ENCODE results near the gene TAGLN.

The TAGLN gene

DNA sequence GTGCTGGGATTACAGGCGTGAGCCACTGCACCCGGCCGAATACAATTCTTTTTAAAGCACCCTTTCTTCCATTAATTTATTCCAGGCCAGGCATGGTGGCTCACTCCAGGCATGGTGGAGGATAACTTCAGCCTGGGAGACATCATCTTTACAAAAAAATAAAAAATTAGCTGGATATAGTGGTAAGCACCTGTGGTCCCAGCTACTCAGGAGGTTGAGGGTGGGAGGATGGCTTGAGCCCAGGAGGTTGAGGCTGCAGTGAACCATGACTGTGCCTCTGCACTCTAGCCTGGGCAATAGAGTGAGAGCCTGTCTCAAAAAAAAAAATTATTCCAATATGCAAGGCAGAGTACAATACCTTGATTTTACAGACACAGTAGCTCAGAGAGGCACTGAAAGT lies 11.4 kb downstream of the TAGLN start:
- no peak for FAIRE-seq
- DNase-seq (ENCODE audit: insufficient read length, low spot score) = no peak
- TF ChIP-seq POLR2A (IDR thresholded peaks at IDR 0.05; ENCODE audit: low read depth, low read length) = no peak
- no peak for TF ChIP-seq POLR2AphosphoS5 (IDR thresholded peaks at IDR 0.05; ENCODE audit: low read depth, low read length)
- no peak for TF ChIP-seq TAF1 (IDR thresholded peaks at IDR 0.05; ENCODE audit: low read depth, low read length)
- no peak for TF ChIP-seq POU2F2 (IDR thresholded peaks at IDR 0.05; ENCODE audit: low read depth, low read length)
- no peak for TF ChIP-seq PAX5 (IDR thresholded peaks at IDR 0.05; ENCODE audit: insufficient read depth, low read length, severe bottlenecking)
- TF ChIP-seq SPI1 (IDR thresholded peaks at IDR 0.05; ENCODE audit: low read depth, low read length) = no peak

DNA sequence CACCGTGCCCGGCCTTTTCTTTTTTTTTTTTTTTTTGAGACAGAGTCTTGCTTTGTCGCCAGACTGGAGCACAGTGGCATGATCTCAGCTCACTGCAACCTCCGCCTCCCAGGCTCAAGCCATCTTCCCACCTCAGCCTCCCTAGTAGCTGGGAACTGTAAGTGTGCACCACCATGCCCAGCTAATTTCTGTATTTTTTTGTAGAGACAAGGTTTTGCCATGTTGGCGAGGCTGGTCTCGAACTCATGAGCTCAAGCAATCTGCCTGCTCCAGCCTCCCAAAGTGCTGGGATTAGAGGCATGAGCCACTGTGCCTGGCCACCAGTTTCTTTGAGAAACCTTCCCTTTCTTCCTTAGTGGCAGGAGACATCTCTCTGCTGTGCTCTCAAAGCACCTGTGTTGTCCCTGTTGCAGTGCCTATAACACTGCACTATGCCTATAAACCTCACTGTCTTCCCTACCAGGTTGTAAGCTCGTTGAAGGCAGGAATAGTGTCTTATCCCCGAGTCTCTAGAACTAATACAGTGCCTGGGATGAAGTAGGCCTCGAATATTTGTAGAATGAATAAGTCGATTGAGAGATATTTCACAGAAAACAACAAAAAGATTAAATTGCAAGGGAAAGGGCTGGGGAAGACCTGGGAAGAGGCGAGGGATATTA lies 13.7 kb downstream of the TAGLN start:
- no peak for DNase-seq (ENCODE audit: insufficient read length, low spot score)
- TF ChIP-seq TAF1 (IDR thresholded peaks at IDR 0.05; ENCODE audit: low read depth, low read length) = no peak
- no peak for TF ChIP-seq PAX5 (IDR thresholded peaks at IDR 0.05; ENCODE audit: insufficient read depth, low read length, severe bottlenecking)
- no peak for TF ChIP-seq SPI1 (IDR thresholded peaks at IDR 0.05; ENCODE audit: low read depth, low read length)
- no peak for TF ChIP-seq POLR2A (IDR thresholded peaks at IDR 0.05; ENCODE audit: low read depth, low read length)
- no peak for TF ChIP-seq POU2F2 (IDR thresholded peaks at IDR 0.05; ENCODE audit: low read depth, low read length)
- no peak for TF ChIP-seq POLR2AphosphoS5 (IDR thresholded peaks at IDR 0.05; ENCODE audit: low read depth, low read length)
- no peak for FAIRE-seq

DNA sequence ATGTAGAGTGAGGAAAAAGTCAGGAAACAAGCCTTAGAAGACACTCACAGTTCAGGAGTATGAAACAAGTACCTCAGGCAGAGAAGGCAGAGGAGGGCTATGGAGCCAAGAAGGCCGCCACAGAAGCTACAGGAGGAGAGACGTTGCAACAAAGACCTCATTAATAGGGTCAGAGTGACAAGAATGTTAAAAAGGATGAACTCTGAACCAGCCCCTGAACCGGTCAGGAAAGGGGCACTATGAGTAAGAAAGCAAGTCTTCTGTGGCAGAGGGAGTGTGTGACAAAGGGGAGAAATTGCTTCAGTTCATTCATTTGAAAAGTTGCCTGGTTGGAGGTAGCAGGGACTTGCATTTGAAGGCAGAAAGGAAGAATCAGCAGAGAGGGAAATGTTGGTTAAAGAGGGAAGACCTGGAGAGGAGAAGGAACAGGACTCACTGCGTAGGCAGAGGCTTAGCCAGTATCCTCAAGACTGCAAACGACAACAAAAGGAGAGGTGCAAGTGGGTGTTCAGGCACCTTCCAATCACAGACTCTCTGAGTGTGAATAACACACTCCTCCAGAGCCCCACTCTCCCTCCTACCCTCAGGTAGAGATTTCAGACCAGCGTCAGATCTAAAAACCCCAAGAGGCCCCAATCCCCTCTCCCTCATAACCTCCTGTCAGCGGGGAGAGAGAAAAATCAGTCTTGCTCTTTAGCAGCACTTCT lies 15.4 kb downstream of the TAGLN start:
- FAIRE-seq (no peak), DNase-seq (ENCODE audit: insufficient read length, low spot score) (no peak)
- TF ChIP-seq POLR2A (IDR thresholded peaks at IDR 0.05; ENCODE audit: low read depth, low read length) (no peak), POLR2AphosphoS5 (IDR thresholded peaks at IDR 0.05; ENCODE audit: low read depth, low read length) (no peak), POU2F2 (IDR thresholded peaks at IDR 0.05; ENCODE audit: low read depth, low read length) (no peak), SPI1 (IDR thresholded peaks at IDR 0.05; ENCODE audit: low read depth, low read length) (no peak), TAF1 (IDR thresholded peaks at IDR 0.05; ENCODE audit: low read depth, low read length) (no peak), PAX5 (IDR thresholded peaks at IDR 0.05; ENCODE audit: insufficient read depth, low read length, severe bottlenecking) (no peak)

DNA sequence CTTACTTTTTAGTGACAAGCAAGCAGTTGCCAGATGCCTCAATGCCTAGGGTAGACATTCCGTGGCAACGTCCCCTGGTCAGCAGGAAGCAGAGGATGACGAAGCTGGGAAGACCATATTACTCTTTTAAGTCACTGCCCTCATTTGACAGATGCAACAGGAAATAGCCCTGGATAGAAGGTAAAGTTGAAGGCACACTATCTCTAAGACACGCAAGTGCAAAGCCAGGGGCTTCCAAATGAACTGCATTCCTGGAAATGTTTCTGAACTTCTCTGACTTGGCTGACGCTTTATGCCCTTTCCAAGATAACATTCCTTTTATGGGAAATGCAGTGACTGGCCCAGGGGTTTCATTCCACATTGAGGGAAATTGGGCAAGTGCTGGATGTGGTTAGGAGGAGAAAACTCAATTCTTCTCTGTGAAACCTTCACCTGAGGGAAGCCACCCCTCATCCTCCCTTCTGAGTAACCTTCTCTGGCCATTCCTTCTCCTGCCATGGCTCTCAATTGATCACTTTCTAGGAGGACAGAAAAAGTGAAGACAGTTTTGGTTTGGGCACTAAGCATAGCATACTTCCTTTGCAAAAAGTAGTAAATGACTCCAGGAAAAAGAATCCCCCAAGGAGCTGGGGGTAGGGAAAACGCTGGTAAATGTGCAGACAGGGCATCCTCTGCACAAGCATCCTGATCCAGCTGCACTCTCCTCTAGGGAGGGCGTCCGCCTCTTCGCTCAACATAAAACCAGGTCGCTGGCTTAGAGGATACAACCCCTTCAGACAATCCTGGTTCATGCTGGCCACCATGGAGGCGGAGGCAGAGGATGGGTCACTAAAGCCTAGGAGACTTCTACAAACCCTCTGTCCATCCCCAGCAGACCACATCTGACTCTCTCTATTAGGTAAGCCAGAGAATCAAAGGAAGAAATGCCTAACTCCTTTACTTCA lies 18.2 kb downstream of the TAGLN start:
- no peak for TF ChIP-seq SPI1 (IDR thresholded peaks at IDR 0.05; ENCODE audit: low read depth, low read length)
- TF ChIP-seq POU2F2 (IDR thresholded peaks at IDR 0.05; ENCODE audit: low read depth, low read length) = no peak
- TF ChIP-seq POLR2A (IDR thresholded peaks at IDR 0.05; ENCODE audit: low read depth, low read length) = no peak
- no peak for TF ChIP-seq PAX5 (IDR thresholded peaks at IDR 0.05; ENCODE audit: insufficient read depth, low read length, severe bottlenecking)
- no peak for TF ChIP-seq POLR2AphosphoS5 (IDR thresholded peaks at IDR 0.05; ENCODE audit: low read depth, low read length)
- no peak for DNase-seq (ENCODE audit: insufficient read length, low spot score)
- FAIRE-seq = no peak

DNA sequence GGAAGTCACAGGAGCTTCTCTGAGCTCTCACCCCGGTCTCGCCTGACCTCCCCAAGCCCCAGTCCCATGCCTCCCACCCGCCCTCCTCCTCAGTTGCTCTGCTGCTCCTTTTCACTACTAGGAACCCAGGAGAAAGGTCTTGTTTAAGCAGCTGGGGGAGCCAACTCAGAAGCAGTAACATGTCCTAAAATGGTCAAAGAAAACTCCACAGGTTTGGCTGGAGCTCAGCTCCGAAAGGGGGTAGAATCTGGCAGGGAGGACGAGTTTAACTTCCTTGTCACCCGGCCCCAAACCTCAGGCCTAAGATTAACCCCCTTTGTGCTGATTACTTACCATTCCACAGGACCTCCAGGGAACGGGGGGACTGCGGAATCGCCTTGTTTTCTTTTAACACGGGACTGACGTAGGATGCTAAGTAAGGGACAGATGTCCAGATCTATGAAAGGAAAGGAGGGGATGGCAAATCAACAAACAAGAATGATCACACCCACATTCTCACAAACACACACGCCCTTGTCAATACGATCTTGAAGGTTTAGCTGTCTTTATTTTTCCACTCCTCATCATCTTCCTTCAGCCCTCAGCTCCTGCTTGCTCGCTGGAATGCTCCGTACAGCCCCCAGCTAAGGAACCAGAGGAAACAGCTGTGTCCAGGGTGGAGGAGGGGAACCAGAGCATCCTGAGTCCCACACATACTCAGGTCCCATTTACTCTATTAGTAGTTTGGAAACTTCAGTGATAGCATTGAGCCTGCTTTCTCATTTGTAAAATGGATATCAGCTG lies 19.2 kb downstream of the TAGLN start:
- TF ChIP-seq PAX5 (IDR thresholded peaks at IDR 0.05; ENCODE audit: insufficient read depth, low read length, severe bottlenecking) (no peak), POLR2A (IDR thresholded peaks at IDR 0.05; ENCODE audit: low read depth, low read length) (0 out of 2 replicates have a peak, but pooled peaks have one; percentile 19)
- DNase-seq (ENCODE audit: insufficient read length, low spot score) = no peak
- FAIRE-seq = no peak

DNA sequence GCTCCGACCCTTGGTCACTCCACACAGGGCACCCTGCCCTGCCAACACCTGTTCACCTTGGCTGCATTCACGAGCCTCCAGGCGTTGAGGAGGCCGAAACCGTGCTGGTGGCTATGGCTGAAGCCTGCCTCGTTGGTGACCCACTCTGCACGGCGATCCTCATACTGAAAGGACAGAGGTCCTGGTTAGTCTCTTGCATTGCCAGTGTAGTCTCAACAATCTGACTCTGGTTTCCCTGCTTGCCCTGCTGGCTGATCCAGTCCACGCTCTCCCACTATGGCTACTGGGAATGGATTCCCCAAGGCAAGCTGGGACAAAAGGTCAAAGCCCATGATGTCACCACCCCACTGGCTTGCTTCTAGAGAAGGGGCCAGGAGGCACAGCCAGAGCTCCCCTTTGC lies 19.8 kb downstream of the TAGLN start:
- TF ChIP-seq POLR2AphosphoS5 (IDR thresholded peaks at IDR 0.05; ENCODE audit: low read depth, low read length) = no peak
- no peak for TF ChIP-seq PAX5 (IDR thresholded peaks at IDR 0.05; ENCODE audit: insufficient read depth, low read length, severe bottlenecking)
- TF ChIP-seq POLR2A (IDR thresholded peaks at IDR 0.05; ENCODE audit: low read depth, low read length) = no peak
- TF ChIP-seq SPI1 (IDR thresholded peaks at IDR 0.05; ENCODE audit: low read depth, low read length) = no peak
- no peak for TF ChIP-seq POU2F2 (IDR thresholded peaks at IDR 0.05; ENCODE audit: low read depth, low read length)
- no peak for TF ChIP-seq TAF1 (IDR thresholded peaks at IDR 0.05; ENCODE audit: low read depth, low read length)
- DNase-seq (ENCODE audit: insufficient read length, low spot score) (no peak), FAIRE-seq (no peak)

DNA sequence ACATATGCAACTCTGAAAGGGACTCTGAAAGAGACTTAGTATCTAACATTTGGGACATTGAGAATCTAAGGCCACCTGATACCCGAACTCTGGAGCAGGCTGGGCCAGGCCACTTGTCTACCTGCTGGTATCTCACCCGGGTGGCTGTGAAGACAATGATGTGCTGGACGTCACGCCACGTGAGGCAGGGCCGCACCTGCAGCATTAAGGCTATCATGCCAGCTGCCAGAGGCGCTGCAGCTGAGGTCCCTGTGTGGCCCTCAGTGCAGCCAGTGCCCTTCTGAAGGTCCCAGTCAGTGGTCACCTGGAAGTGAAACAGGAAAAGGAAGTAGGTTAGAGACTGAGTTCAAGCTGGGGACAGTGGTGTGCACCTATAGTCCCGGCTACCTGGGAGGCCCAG lies 20.3 kb downstream of the TAGLN start:
- FAIRE-seq (no peak), DNase-seq (ENCODE audit: insufficient read length, low spot score) (no peak)
- no peak for TF ChIP-seq PAX5 (IDR thresholded peaks at IDR 0.05; ENCODE audit: insufficient read depth, low read length, severe bottlenecking)
- TF ChIP-seq TAF1 (IDR thresholded peaks at IDR 0.05; ENCODE audit: low read depth, low read length) = no peak
- no peak for TF ChIP-seq POLR2A (IDR thresholded peaks at IDR 0.05; ENCODE audit: low read depth, low read length)
- TF ChIP-seq POLR2AphosphoS5 (IDR thresholded peaks at IDR 0.05; ENCODE audit: low read depth, low read length) = no peak
- no peak for TF ChIP-seq POU2F2 (IDR thresholded peaks at IDR 0.05; ENCODE audit: low read depth, low read length)
- TF ChIP-seq SPI1 (IDR thresholded peaks at IDR 0.05; ENCODE audit: low read depth, low read length) = no peak

DNA sequence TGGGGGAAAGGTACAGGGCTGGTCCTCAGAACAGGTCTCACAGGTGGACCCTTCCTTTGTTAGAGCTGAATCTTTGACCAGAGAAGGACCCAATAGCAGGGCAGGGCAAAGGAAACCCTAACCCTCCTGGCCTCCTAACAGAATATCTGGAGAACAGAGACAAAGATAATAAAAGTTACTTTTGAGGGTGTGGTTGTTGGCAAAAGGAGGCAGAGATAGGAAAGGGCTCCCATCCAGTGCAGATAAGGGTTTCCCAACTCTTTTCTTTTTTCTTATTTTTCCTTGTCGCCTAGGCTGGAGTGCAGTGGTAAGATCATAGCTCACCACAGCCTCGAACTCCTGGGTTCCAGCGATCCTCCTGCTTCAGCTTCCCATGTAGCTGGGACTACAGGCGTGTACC lies 20.8 kb downstream of the TAGLN start:
- no peak for DNase-seq (ENCODE audit: insufficient read length, low spot score)
- FAIRE-seq = no peak
- TF ChIP-seq SPI1 (IDR thresholded peaks at IDR 0.05; ENCODE audit: low read depth, low read length) (no peak), POU2F2 (IDR thresholded peaks at IDR 0.05; ENCODE audit: low read depth, low read length) (no peak), PAX5 (IDR thresholded peaks at IDR 0.05; ENCODE audit: insufficient read depth, low read length, severe bottlenecking) (no peak), TAF1 (IDR thresholded peaks at IDR 0.05; ENCODE audit: low read depth, low read length) (no peak), POLR2A (IDR thresholded peaks at IDR 0.05; ENCODE audit: low read depth, low read length) (no peak), POLR2AphosphoS5 (IDR thresholded peaks at IDR 0.05; ENCODE audit: low read depth, low read length) (no peak)
